IPS DF 19.7 (cell line): ENCODE measurements around the gene NCLN.
"Not testable (repeated sequence)": the region's sequence is repeated elsewhere in the genome, so short reads cannot be mapped to it uniquely, and the experiment has no call there.

Experiments
- DNase-seq: peaks from one replicate; pipeline ENCODE4 v3.0.0-alpha.2; 2013; ENCODE audit warnings: low read depth, low spot score

Gene NCLN

DNA sequence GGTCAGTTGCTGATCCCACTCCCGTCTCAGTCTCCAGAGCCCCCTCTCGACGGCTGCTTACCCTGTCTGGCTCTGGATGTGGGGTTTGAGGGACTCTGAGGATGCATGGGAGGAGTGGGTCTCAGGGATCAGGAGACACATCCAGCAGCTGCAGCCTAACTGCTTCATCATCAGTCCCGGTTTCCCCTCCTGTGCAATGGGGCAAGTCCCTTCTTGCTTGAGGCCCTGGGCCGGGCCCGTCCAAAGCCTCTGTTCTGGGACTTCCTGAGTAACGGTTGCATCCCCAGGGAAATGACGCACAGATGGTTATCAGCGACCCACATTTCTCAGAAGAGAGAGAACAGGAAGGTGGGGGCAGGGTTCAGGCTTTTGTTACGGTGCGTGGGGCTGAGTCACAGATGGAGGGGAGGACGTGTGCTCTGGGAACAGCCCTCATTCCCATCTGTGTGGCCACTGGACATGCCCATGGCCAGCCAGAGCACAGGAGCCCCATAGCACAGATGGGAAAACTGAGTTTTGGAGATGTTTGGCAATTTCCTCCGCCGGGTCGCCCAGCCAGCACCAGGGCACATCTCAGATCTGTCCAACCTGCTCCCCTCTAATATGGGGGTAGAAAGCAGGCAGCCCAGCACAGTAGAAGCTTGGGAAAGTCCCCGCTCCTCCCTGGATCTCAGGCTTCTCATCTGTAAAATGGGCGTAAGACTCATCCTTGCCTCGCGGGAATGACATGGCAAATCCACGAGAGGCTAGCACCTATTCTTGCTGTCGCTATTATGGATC, 30.6 kb upstream of the NCLN start:
- DNase-seq: no peak

DNA sequence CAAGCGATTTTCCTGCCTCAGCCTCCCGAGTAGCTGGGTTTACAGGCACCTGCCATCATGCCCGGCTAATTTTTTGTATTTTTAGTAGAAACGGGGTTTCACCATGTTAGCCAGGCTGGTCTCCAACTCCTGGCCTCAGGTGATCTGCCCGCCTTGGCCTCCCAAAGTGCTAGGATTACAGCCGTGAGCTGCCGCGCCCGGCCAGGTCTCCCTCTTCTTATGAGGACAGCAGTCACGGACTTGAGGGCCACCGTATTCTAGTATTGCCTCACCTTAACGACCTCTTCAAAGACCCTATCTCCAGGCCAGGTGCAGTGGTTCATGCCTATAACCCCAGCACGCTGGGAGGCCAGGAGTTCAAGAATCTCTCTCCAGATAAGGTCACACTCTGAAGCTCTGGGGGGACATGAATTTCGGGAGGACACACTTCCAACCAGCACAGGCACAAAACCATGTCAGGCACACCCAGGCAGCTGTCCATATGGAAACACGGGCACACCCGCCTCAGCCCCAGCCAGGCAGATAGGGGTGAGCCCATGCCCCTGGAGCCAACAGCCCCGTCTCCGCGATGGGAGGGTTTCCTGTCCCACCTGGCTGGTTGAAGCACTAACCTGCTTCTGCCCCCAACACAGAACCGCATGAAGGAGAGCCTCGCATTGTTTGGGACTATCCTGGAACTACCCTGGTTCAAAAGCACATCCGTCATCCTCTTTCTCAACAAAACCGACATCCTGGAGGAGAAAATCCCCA, 28.5 kb upstream of the NCLN start:
- no peak for DNase-seq

DNA sequence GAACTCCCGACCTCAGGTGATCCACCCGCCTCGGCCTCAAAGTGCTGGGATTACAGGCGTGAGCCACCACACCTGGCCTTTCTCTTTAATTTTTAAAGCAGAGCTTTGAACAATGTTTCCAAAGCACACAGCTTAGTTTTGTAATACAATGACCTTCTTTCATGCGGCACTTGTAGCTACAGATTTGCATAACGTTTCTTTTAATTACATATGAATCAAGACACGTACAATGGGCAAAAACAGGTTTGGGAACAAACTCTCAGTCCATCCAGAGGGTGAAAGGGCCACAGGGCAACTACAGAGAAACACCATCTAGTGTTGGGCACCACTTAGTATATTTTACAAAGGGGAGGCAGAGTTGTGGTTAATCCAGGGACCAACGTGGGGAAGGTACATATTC, 26.2 kb upstream of the NCLN start:
- no peak for DNase-seq

DNA sequence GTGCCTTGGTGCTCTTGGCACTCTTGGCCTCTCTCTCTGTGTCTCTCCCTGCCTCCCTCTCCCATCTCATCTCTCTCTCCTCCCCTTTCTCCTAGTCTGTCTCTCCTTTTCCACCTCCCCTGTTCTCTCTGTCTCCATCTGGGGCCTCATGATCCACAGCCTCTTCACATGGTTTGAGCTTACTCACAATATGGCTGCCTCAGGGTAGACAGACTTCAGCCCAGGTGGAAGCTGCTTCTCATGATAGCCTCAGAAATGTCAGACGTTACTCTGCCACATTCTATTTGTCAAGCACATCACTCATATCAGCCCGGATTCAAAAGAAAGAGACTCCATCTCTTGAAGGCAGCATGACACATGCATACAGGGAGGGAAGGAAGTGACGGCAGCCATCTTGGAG, 25.5 kb upstream of the NCLN start:
- DNase-seq: no peak

DNA sequence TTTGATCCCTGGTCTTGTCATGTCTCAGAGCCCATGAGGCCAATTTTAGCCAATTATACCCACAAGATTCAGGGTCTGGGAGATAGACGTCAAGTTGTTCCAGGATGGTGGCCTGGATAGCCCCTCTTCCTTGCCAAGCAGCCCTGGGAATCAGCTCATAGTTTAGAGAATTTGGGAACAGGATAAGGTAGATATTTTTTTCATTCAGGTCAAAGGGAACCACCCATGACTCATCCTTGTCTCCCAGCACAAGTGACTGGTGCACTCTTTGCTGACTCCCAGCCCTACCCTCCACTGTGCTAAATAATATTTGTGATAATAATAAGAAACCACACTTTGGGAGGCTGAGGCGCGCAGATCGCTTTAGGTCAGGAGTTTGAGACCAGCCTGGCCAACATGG, 24.3 kb upstream of the NCLN start:
- no peak for DNase-seq

DNA sequence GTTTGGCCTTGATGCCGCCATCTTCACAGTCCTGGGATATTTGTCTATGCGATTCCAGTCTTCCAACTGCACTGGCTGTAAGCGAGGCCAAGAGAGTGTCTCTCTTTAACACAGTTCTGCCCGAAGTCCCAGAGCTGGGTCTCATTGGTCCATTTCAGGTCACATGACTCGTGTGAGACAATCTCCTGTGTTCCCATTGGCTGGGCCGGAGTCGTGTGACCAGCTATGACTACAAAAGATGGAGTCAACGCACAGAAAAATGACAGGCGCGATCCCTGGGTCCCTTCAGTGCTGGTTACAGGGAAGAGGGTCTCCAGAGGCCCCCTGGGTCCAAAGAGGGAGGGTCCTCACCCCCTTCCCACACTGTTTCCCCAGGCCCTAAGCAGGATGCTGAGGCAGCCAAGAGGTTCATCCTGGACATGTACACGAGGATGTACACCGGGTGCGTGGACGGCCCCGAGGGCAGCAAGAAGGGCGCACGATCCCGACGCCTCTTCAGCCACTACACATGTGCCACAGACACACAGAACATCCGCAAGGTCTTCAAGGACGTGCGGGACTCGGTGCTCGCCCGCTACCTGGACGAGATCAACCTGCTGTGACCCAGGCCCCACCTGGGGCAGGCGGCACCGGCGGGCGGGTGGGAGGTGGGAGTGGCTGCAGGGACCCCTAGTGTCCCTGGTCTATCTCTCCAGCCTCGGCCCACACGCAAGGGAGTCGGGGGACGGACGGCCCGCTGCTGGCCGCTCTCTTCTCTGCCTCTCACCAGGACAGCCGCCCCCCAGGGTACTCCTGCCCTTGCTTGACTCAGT, 23.1 kb upstream of the NCLN start:
- DNase-seq: no peak

DNA sequence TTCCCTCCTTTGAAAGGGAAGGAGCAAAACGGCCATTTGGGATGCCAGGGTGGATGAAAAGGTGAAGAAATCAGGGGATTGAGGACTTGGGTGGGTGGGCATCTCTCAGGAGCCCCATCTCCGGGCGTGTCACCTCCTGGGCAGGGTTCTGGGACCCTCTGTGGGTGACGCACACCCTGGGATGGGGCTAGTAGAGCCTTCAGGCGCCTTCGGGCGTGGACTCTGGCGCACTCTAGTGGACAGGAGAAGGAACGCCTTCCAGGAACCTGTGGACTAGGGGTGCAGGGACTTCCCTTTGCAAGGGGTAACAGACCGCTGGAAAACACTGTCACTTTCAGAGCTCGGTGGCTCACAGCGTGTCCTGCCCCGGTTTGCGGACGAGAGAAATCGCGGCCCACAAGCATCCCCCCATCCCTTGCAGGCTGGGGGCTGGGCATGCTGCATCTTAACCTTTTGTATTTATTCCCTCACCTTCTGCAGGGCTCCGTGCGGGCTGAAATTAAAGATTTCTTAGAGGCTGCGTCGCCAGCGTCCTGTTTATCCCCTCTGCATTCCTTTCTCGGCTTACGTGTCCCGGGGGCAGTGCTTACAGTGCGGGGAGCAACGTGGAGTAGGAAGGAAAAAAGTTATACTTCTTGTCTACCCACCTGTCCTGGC, 22.4 kb upstream of the NCLN start:
- DNase-seq: no peak

DNA sequence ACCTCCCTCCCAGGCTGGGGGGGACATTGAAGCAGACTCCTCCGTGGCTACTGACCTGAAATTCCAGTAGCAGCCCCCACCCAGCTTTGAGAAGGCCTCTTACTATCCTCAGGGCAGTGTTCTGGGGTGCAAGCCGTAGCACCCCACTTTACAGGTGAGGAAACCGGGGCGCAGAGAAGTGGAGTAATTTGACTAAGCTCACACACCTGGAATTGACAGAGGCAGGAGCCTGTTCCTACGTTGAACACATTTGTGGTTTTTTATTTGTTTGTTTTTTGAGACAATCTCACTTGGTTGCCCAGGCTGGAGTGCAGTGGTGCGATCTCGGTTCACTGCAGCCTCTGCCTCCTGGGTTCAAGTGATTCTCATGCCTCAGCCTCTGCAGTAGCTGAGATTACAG, 21.8 kb upstream of the NCLN start:
- no peak for DNase-seq

DNA sequence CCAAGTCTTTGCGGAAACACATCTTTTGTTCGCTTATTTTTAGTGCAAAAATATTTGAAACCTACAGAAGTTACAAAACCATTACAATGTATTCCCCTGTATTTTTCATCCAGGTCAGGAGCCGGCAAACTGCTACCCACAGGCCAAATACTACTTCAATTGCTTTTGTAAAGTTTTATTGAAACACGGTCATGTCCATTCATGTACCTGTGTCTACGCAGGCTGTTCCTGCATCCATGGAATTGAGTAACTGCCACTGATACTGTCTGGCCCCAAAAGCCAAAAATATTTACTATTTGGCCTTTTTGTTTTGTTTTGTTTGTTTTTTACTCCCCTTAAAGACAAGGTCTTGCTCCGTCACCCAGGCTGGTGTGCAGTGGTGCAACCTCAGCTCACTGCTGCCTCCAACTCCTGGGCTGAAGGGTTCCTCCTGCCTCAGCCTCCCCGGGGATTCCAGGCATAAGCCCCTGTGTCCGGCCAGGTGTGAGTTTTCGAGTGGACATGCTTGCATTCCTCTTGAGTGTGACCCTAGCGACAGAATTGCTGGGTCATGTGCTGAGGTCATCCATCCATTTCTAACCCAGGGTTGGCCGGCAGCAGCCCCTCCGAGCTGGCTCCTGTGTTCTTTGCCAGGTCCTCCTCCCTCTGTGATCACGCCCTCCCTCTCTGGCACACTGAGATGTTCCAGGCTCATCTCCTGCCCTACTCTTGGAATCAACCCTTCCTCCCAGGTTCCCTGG, 18.0 kb upstream of the NCLN start:
- DNase-seq: no peak

DNA sequence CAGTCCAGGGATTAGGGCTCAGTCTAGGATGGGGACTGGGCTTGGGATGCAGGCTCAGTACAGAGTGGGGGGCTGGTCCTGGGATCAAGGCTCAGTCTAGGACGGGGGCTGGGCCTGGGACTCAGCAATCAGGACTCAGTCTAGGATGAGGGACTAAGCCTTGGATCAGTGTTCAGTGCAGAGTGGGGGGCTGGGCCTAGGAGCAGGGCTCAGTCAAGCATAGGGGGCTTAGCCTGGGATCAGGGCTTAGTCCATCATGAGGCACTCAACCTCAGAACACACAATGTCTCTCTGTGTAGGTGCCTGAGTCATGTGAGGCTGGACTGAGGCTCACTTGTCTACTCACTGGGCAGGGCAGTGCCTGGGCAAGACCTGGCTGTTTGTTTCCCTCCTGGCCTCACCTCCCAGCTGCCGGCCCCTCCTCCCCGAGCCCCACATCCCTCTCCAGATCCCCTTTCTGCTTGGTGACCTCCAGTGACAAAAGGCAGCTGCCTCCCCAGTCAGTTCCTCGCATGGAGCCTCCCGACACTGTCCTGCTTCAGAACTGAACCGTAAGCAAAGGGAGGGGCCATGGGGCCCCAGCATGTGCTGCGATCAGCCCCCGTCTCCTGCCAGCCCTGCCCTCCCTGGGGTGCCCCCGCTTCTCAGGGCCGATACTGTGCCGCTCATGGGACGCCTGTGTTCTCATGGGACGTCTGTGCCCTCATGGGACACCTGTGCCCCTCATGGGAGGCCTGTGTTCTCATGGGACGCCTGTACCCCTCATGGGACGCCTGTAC, 13.6 kb upstream of the NCLN start:
- no peak for DNase-seq

DNA sequence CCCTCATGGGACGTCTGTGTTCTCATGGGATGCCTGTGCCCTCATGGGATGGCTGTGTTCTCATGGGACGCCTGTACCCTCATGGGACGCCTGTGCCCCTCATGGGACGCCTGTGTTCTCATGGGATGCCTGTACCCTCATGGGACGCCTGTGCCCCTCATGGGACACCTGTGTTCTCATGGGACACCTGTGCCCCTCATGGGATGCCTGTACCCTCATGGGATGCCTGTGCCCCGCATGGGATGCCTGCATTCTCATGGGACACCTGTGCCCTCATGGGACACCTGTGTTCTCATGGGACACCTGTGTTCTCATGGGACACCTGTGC, 13.1 kb upstream of the NCLN start:
- DNase-seq: not testable (repeated sequence)

DNA sequence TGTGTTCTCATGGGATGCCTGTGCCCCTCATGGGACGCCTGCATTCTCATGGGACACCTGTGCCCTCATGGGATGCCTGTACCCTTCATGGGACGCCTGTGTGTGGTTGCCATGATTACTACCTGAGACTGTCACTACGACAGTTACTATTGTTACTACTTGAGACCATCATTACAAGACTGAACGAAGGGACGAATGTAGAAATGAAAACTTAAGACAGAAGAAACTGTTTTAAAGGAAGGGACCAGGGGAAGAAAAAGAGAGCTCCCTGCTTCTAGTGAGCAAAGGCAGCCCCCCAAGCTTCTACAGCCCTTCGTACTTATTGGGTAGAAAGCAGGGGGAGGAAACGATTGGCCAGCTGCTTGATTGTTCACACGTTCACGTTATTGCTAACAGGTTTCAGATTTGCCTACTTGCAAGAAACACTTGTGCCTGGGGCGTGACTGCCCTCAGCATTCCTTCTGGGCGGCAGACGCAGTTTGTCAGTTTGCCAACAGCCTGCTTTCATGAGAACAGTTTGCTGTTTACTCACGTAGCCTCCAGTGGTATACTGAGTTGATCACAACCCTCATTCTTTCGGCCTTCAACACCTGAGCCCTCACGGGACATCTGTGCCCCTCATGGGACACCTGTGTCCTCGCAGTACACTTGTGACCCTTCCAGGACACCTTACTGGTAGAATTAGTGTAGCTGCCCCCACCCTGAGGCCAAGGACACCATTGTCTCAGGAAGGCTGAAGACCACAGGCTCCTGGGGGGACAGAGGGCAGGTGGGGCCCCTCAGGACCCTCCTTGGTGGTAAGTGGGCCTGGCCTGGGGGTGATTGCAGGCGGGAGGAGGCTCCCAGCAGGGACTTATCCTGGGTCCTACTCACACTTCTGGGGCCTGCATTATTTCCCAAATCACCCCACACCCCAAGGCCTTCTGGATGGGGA, 9.7 kb upstream of the NCLN start:
- no peak for DNase-seq

DNA sequence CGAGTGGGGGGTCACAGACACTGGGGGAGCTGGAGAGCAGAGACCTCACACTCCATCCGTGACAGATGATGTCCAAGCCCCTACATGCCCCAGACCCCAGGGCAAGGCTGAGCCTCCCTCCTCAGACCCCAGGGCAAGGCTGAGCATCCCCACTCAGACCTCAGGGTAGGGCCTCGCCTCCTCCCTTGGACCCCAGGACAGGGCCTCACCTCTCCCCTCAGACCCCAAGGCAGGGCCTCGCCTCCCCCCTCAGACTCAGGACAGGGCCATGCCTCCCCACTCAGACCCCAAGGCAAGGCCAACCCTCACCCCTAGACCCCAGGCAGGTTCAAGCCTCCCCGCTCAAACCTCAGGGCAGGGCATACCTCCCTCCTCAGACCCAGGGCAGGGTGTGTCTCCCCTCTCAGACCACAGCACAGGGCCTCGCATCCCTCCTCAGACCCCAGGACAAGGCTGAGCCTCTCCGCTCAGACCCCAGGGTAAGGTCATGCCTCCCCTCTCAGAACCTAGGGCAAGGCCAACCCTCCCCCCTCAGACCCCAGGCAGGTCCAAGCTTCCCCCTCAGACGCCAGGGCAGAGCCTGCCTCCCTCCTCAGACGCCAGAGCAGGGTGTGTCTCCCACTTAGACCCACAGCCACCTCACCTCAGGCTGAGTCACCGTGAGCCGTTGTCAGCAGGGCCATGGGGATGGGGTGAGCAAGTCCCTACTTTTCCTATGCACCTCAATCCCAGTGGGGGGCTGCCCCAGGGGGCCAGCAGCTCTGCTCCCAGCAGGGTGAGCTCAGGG, 8.8 kb upstream of the NCLN start:
- DNase-seq: no peak

DNA sequence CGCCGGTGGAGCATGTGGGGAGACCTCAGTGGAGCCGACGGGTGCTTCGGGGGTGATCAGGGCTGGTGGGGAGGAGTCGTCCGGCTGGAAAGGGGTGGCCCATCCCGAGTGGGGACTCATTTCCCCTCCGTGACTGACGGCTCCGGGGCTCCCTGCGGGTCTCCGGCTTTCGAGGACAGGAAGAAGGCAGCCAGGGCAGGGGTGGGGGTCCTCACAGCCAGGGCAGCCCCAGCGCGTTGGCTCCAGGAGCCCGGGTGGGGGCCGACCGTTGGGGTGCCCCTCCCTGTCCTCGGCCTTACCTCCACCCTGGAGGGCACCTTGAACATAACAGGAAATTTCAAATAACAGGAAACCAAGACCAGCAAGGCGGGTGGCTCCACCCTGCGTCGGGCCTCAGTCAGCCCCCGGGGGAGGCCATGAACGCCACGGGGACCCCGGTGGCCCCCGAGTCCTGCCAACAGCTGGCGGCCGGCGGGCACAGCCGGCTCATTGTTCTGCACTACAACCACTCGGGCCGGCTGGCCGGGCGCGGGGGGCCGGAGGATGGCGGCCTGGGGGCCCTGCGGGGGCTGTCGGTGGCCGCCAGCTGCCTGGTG, 7.3 kb upstream of the NCLN start, which contains the start of gene S1PR4:
TSS of gene S1PR4 (plus strand) at position 393 of the 596 bp plus-strand sequence. CDS start at position 417, 24 bp downstream.
- no peak for DNase-seq

DNA sequence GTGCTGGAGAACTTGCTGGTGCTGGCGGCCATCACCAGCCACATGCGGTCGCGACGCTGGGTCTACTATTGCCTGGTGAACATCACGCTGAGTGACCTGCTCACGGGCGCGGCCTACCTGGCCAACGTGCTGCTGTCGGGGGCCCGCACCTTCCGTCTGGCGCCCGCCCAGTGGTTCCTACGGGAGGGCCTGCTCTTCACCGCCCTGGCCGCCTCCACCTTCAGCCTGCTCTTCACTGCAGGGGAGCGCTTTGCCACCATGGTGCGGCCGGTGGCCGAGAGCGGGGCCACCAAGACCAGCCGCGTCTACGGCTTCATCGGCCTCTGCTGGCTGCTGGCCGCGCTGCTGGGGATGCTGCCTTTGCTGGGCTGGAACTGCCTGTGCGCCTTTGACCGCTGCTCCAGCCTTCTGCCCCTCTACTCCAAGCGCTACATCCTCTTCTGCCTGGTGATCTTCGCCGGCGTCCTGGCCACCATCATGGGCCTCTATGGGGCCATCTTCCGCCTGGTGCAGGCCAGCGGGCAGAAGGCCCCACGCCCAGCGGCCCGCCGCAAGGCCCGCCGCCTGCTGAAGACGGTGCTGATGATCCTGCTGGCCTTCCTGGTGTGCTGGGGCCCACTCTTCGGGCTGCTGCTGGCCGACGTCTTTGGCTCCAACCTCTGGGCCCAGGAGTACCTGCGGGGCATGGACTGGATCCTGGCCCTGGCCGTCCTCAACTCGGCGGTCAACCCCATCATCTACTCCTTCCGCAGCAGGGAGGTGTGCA, 6.6 kb upstream of the NCLN start:
- DNase-seq: no peak

DNA sequence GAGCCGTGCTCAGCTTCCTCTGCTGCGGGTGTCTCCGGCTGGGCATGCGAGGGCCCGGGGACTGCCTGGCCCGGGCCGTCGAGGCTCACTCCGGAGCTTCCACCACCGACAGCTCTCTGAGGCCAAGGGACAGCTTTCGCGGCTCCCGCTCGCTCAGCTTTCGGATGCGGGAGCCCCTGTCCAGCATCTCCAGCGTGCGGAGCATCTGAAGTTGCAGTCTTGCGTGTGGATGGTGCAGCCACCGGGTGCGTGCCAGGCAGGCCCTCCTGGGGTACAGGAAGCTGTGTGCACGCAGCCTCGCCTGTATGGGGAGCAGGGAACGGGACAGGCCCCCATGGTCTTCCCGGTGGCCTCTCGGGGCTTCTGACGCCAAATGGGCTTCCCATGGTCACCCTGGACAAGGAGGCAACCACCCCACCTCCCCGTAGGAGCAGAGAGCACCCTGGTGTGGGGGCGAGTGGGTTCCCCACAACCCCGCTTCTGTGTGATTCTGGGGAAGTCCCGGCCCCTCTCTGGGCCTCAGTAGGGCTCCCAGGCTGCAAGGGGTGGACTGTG, 5.9 kb upstream of the NCLN start:
- DNase-seq: no peak
